Measurements from ENCODE around the gene EYS.
"Not testable (repeated sequence)": the region's sequence is repeated elsewhere in the genome, so short reads cannot be mapped to it uniquely, and the experiment has no call there.

Gene EYS

GRCh38 chr6:65637289-65638046, 69.6 kb downstream of the EYS start:
- DNase-seq (ENCODE audit: extremely low read depth in 1 of 2, low read depth in 1 of 2) = no peak

GRCh38 chr6:65633501-65633900, 73.5 kb downstream of the EYS start:
- no peak for DNase-seq (ENCODE audit: extremely low read depth in 1 of 2, low read depth in 1 of 2)

- DNase-seq (ENCODE audit: extremely low read depth in 1 of 2, low read depth in 1 of 2) = no peak
Observed at GRCh38 chr6:65631711-65632110, 75.3 kb downstream of the EYS start.

GRCh38 chr6:65627434-65627999, 79.5 kb downstream of the EYS start:
- not testable (repeated sequence) for DNase-seq (ENCODE audit: extremely low read depth in 1 of 2, low read depth in 1 of 2)

GRCh38 chr6:65627015-65627414, 80.0 kb downstream of the EYS start:
- no peak for DNase-seq (ENCODE audit: extremely low read depth in 1 of 2, low read depth in 1 of 2)

GRCh38 chr6:65623566-65623965, 83.5 kb downstream of the EYS start:
- DNase-seq (ENCODE audit: extremely low read depth in 1 of 2, low read depth in 1 of 2) = no peak

- DNase-seq (ENCODE audit: extremely low read depth in 1 of 2, low read depth in 1 of 2) = no peak
Observed at GRCh38 chr6:65610746-65611145, 96.3 kb downstream of the EYS start.

- no peak for DNase-seq (ENCODE audit: extremely low read depth in 1 of 2, low read depth in 1 of 2)
Observed at GRCh38 chr6:65595540-65595939, 111.5 kb downstream of the EYS start.

- DNase-seq (ENCODE audit: extremely low read depth in 1 of 2, low read depth in 1 of 2) = no peak
Observed at GRCh38 chr6:65570340-65570739, 136.7 kb downstream of the EYS start.

GRCh38 chr6:65569505-65569904, 137.5 kb downstream of the EYS start:
- DNase-seq (ENCODE audit: extremely low read depth in 1 of 2, low read depth in 1 of 2) = no peak

GRCh38 chr6:65569056-65569455, 138.0 kb downstream of the EYS start:
- not testable (repeated sequence) for DNase-seq (ENCODE audit: extremely low read depth in 1 of 2, low read depth in 1 of 2)

- DNase-seq (ENCODE audit: extremely low read depth in 1 of 2, low read depth in 1 of 2) = no peak
Observed at GRCh38 chr6:65566117-65566516, 140.9 kb downstream of the EYS start.

GRCh38 chr6:65558071-65558470, 149.0 kb downstream of the EYS start:
- DNase-seq (ENCODE audit: extremely low read depth in 1 of 2, low read depth in 1 of 2) = no peak

GRCh38 chr6:65557224-65557623, 149.8 kb downstream of the EYS start:
- no peak for DNase-seq (ENCODE audit: extremely low read depth in 1 of 2, low read depth in 1 of 2)

- no peak for DNase-seq (ENCODE audit: extremely low read depth in 1 of 2, low read depth in 1 of 2)
Observed at GRCh38 chr6:65546894-65547293, 160.1 kb downstream of the EYS start.

GRCh38 chr6:65545920-65546319, 161.1 kb downstream of the EYS start:
- DNase-seq (ENCODE audit: extremely low read depth in 1 of 2, low read depth in 1 of 2) = no peak

- DNase-seq (ENCODE audit: extremely low read depth in 1 of 2, low read depth in 1 of 2) = no peak
Observed at GRCh38 chr6:65538644-65539043, 168.4 kb downstream of the EYS start.

- DNase-seq (ENCODE audit: extremely low read depth in 1 of 2, low read depth in 1 of 2) = no peak
Observed at GRCh38 chr6:65537600-65537999, 169.4 kb downstream of the EYS start.

GRCh38 chr6:65531533-65531932, 175.5 kb downstream of the EYS start:
- no peak for DNase-seq (ENCODE audit: extremely low read depth in 1 of 2, low read depth in 1 of 2)

GRCh38 chr6:65524232-65524631, 182.8 kb downstream of the EYS start:
- DNase-seq (ENCODE audit: extremely low read depth in 1 of 2, low read depth in 1 of 2) = no peak

GRCh38 chr6:65505736-65506135, 201.3 kb downstream of the EYS start:
- no peak for DNase-seq (ENCODE audit: extremely low read depth in 1 of 2, low read depth in 1 of 2)

GRCh38 chr6:65501045-65501444, 206.0 kb downstream of the EYS start:
- DNase-seq (ENCODE audit: extremely low read depth in 1 of 2, low read depth in 1 of 2) = no peak

- not testable (repeated sequence) for DNase-seq (ENCODE audit: extremely low read depth in 1 of 2, low read depth in 1 of 2)
Observed at GRCh38 chr6:65483652-65484051, 223.4 kb downstream of the EYS start.
